T-helper 1 cell treated with Interleukin-12 subunit alpha and Interleukin-12 subunit beta and Interleukin-4 antibody, amounts not matched to agents 30 ng/mL and 1 ng/mL, for 36 hours (primary cell): ENCODE data around the gene PRPSAP2. TPM values are rescaled to one million over a fixed set of nuclear protein-coding genes. Genes with fewer than 3 reads are reported as not detected.

Experiments used
- intact Hi-C: fragments of 100-400 bp; cut with micrococcal nuclease; formaldehyde crosslinking; loops from one replicate; pipeline ENCODE4 v1.15.1; 2024
- total RNA-seq: library from RNA; stranded (reverse); gene quantifications from 2 replicates; pipeline ENCODE4 v1.2.3, GENCODE V29; 2022

PRPSAP2 gene
- total RNA-seq, 1 donor from 2014 or later: 49.2 TPM

GRCh38 chr17:18959845-18960240 lies 101.9 kb downstream of the PRPSAP2 start:
- intact Hi-C loops: no loop called here

GRCh38 chr17:18960241-18960665 lies 102.3 kb downstream of the PRPSAP2 start:
- intact Hi-C loops: no loop called here

- intact Hi-C loops: no loop called here
Observed at GRCh38 chr17:18960803-18961511, 103.0 kb downstream of the PRPSAP2 start.

- intact Hi-C loops: no loop called here
Observed at GRCh38 chr17:18961634-18962493, 103.9 kb downstream of the PRPSAP2 start.

GRCh38 chr17:18962494-18962815 lies 104.5 kb downstream of the PRPSAP2 start:
- intact Hi-C loops: no loop called here

- intact Hi-C loops: no loop called here
Observed at GRCh38 chr17:18963126-18964017, 105.4 kb downstream of the PRPSAP2 start.

- intact Hi-C loops: no loop called here
Observed at GRCh38 chr17:18964018-18964351, 106.1 kb downstream of the PRPSAP2 start.

- intact Hi-C loops: no loop called here
Observed at GRCh38 chr17:18964550-18964949, 106.6 kb downstream of the PRPSAP2 start.

GRCh38 chr17:18965530-18966236 lies 107.8 kb downstream of the PRPSAP2 start:
- intact Hi-C loops: no loop called here

- intact Hi-C loops: no loop called here
Observed at GRCh38 chr17:18966831-18967624, 109.1 kb downstream of the PRPSAP2 start.

GRCh38 chr17:18967916-18968315 lies 110.0 kb downstream of the PRPSAP2 start:
- intact Hi-C loops: no loop called here

GRCh38 chr17:18968345-18968744 lies 110.4 kb downstream of the PRPSAP2 start:
- intact Hi-C loops: no loop called here

- intact Hi-C loops: no loop called here
Observed at GRCh38 chr17:18968945-18969887, 111.3 kb downstream of the PRPSAP2 start.

- intact Hi-C loops: no loop called here
Observed at GRCh38 chr17:18970582-18971480, 112.9 kb downstream of the PRPSAP2 start.

GRCh38 chr17:18971801-18972200 lies 113.9 kb downstream of the PRPSAP2 start:
- intact Hi-C loops: no loop called here

GRCh38 chr17:18974407-18975149 lies 116.6 kb downstream of the PRPSAP2 start:
- intact Hi-C loops: no loop called here

- intact Hi-C loops: no loop called here
Observed at GRCh38 chr17:18975597-18975996, 117.7 kb downstream of the PRPSAP2 start.
